Skeletal muscle satellite cell (primary cell): ENCODE measurements around the gene MICOS13.
A peak's percentile ranks its signal among the peaks of the same experiment; 100 is the strongest.
"Not testable (repeated sequence)": the region's sequence is repeated elsewhere in the genome, so short reads cannot be mapped to it uniquely, and the experiment has no call there.

Source experiments
- H3K27me3 ChIP-seq: 2 replicates; pipeline ENCODE4 v1.7.0; 2013; ENCODE audit warnings: low read length; ENCODE audit not compliant: control insufficient read depth, insufficient read depth
- H3K36me3 ChIP-seq: 2 replicates; pipeline ENCODE4 v1.7.0; 2013; ENCODE audit warnings: mild to moderate bottlenecking, control low read depth, low read length; ENCODE audit not compliant: insufficient read depth
- H3K4me1 ChIP-seq: 2 replicates; pipeline ENCODE4 v1.7.0; 2013; ENCODE audit warnings: low read length; ENCODE audit not compliant: control insufficient read depth, insufficient read depth
- H3K4me2 ChIP-seq: 2 replicates; pipeline ENCODE4 v1.7.0; 2013; ENCODE audit warnings: mild to moderate bottlenecking, low read length
- H3K4me3 ChIP-seq: 2 replicates; pipeline ENCODE4 v1.7.0; 2013; ENCODE audit warnings: low read length
- H3K9ac ChIP-seq: 2 replicates; pipeline ENCODE4 v1.7.0; 2013; ENCODE audit warnings: mild to moderate bottlenecking, low read depth, low read length, moderate library complexity
- H3K9me3 ChIP-seq: replicated peaks from 2 replicates; pipeline ENCODE4 v1.7.0; 2013; ENCODE audit warnings: mild to moderate bottlenecking, control low read depth, low read length

MICOS13 gene

DNA sequence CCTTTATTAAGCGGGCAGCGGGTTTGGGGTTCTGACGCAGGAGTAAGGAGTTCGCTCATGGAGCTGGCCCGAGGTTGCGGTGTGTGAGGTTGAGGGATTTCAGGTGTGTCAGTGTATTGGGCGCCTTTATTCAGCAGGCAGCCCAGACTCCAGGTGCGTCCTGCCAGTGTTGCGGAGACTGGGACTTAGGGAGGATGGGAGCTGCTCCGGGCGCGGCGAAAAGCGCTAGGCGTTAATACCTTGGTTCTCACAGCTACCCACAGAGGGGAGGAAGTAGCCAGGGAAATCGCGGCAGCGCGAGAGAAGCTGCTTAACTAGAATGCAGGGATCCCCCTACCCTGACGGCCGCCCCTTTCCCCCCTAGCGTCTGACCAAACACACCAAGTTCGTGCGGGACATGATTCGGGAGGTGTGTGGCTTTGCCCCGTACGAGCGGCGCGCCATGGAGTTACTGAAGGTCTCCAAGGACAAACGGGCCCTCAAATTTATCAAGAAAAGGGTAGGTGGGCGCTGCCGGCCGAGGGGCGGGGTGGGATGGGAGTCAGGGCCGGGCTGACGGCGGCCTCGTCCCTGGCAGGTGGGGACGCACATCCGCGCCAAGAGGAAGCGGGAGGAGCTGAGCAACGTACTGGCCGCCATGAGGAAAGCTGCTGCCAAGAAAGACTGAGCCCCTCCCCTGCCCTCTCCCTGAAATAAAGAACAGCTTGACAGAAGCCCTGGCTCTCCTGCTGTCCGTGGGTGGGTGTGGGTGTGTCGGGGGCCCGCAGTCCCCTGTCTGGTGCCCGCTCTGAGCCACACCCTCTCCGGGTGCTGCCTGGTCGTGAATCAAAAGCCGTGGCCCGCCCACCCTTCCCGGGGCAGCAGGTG lies 10.9 kb upstream of the MICOS13 start:
- no peaks in the 10 kb centered on the region for H3K27me3 ChIP-seq
- no peaks in the 10 kb centered on the region for H3K9me3 ChIP-seq
- H3K4me1 ChIP-seq: peaks cover 29% of the 10 kb centered on the region
- H3K36me3 ChIP-seq: peaks cover 59% of the 10 kb centered on the region
- H3K9ac ChIP-seq: peak overlapping the region; percentile 90
- peak overlapping the region; percentile 81 for H3K4me3 ChIP-seq
- H3K4me2 ChIP-seq: peak overlapping the region; percentile 97

DNA sequence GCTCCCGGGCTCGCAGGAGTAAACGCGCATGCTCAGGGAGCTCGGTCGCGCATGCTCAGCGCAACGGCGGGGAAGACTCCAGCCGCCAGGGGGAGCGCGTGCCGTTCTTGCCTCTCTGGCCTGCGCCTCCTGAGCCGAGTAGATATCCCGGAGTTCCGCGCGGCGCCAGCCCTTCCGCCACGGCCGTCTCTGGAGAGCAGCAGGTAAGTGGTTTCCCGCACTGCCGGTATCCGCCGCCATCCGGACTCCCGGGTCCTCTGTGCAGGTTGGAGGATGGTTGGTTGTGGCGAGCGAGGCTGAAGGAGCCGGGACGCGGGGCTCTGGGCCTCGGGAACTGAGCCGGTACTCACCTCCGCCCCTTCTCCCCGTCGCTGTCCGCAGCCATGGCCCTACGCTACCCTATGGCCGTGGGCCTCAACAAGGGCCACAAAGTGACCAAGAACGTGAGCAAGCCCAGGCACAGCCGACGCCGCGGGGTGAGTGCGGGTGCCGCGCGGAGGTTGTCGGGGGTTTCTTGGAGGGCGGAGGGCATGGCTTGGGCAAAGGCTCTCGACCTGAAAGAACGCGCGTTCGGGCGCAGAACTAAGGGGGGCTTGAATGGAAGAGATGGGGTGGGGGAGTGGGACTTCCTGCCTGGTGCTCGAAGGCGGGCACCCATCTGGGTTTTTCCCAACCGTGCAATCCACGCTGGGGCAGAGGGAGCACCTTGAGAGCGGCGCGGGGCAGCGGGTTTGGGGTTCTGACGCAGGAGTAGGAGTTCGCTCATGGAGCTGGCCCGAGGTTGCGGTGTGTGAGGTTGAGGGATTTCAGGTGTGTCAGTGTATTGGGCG lies 10.0 kb upstream of the MICOS13 start, which contains the start of gene RPL36:
Gene RPL36, plus strand, starts transcription at position 171 of the 830 bp plus-strand sequence. Its CDS starts 213 bp downstream, at position 384.
- Histone ChIP-seq H3K9me3 (no peaks in the 10 kb centered on the region), H3K27me3 (no peaks in the 10 kb centered on the region), H3K9ac (peak within 1 kb of the TSS; percentile 90), H3K4me2 (peak within 1 kb of the TSS; percentile 97), H3K36me3 (peaks cover 50% of the 10 kb centered on the region), H3K4me1 (peaks cover 29% of the 10 kb centered on the region), H3K4me3 (peak within 1 kb of the TSS; percentile 81)

DNA sequence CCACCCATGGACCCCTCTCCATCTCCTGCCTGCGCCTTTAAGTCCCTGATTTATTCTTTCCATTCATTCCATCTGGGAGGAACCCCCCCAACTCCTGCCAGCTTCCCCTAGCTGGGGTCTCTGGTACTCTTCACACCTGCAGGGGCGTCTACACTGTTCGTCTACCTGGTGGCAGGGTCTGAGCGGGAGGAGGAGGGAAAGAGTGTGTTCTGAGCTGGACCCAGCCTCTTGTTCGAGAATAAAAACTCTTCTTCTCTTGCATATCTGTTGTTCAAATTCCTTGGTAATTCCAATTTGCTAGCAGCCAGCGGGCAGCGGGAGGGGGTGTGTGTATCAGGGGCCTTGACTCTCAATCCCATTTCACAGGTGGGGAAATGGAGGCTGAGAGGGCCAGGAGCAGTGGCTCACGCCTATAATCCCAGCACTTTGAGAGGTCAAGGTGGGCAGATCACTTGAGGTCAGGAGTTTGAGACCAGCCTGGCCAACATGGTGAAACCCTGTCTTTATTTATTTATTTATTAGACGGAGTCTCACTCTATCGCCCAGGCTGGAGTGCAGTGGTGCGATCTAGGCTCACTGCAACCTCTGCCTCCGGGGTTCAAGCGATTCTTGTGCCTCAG lies 8.1 kb upstream of the MICOS13 start:
- H3K4me3 ChIP-seq, H3K9me3 ChIP-seq, H3K9ac ChIP-seq, H3K4me2 ChIP-seq, H3K27me3 ChIP-seq: not testable (repeated sequence)
- Histone ChIP-seq H3K4me1 (peaks cover 24% of the 10 kb centered on the region), H3K36me3 (peaks cover 31% of the 10 kb centered on the region)

DNA sequence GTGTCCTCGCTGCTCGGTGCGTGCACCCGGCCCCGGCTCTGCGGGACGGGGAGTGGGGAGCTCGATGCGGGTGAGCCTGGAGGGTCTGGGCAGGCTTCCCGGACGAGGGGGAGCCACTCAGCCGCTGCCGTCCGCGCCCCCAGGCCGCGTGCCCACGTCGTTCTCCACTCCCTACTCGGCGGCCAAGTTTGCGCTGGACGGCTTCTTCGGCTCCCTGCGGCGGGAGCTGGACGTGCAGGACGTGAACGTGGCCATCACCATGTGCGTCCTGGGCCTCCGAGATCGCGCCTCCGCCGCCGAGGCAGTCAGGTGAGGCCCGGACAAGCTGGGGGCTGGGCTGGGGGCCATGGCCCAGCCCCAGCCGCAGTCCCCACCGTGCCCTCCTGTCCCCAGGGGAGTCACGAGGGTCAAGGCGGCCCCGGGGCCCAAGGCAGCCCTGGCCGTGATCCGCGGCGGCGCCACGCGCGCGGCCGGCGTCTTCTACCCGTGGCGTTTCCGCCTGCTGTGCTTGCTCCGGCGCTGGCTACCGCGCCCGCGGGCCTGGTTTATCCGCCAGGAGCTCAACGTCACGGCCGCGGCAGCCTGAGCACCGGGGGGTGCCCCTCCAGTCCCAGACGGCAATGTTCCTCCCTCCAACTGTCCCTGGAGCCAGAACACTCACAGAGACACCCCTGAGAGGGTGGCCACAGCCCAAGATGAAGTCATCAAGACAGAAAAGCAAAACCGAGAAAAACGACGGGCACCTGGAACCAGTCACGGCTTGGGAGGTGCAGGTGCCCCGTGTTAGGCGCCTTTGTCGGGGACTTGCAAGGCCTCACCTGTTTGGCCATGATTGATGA lies 7.3 kb upstream of the MICOS13 start:
- H3K9ac ChIP-seq: no peak overlapping the region

DNA sequence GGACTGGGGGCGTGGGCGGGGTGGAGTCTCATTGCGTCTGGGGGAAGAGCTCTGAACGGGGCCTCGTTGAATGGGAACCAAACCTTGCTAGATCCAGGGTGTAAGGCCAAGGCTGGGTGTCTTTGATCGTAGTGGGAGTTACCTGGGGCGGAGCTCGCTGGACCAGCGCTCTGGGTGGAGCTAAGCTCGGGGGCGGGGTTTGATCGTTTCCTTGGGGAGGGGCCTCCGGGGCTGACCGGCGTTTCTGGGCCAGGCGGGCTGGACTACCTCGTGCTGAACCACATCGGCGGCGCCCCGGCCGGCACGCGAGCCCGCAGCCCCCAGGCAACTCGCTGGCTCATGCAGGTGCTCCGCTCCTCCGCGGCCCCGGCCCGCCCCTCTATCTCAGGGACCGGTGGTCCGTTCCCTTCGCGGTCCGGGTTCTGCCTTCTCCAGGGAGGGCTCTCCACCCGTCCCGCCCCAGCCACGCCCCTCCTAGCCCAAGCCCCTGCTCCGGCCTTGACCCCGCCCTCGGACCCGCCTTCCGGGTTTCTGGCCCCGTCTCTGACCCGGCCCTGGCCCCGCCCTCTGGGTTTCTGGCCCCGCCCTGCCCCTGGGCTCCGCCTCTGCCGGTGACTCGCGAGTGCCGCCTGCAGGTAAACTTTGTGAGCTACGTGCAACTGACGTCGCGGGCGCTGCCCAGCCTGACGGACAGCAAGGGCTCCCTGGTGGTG lies 6.5 kb upstream of the MICOS13 start:
- Histone ChIP-seq H3K4me1 (peaks cover 8% of the 10 kb centered on the region), H3K9ac (peak overlapping the region; percentile 65)

More for the DNA sequence above, 7.3 kb upstream of the MICOS13 start:
- peak overlapping the region; percentile 92 for H3K4me2 ChIP-seq
- no peaks in the 10 kb centered on the region for H3K27me3 ChIP-seq
- H3K9me3 ChIP-seq: no peaks in the 10 kb centered on the region
- peaks cover 23% of the 10 kb centered on the region for H3K36me3 ChIP-seq
- peaks cover 16% of the 10 kb centered on the region for H3K4me1 ChIP-seq
- H3K4me3 ChIP-seq: peak overlapping the region; percentile 83

DNA sequence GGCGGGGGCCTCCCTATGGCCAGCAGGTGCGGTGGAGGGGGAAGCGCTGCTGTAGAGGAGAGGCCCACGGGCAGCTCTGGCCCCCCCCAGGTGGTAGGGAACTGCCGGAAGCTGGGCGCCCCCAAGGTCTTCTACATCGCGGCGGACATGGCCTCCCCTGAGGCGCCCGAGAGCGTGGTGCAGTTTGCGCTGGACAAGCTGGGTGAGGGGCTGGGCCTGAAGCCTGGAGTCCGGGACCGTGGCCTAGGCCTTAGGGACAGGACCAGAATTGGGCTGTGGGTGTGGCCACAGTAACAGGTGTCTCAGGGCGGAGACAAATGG lies 6.0 kb upstream of the MICOS13 start:
- Histone ChIP-seq H3K4me1 (peaks cover 4% of the 10 kb centered on the region), H3K9ac (no peak overlapping the region)

More for the DNA sequence above, 6.5 kb upstream of the MICOS13 start:
- H3K4me3 ChIP-seq: peak overlapping the region; percentile 83
- H3K4me2 ChIP-seq: peak overlapping the region; percentile 92
- peaks cover 15% of the 10 kb centered on the region for H3K36me3 ChIP-seq
- H3K9me3 ChIP-seq: no peaks in the 10 kb centered on the region
- no peaks in the 10 kb centered on the region for H3K27me3 ChIP-seq

DNA sequence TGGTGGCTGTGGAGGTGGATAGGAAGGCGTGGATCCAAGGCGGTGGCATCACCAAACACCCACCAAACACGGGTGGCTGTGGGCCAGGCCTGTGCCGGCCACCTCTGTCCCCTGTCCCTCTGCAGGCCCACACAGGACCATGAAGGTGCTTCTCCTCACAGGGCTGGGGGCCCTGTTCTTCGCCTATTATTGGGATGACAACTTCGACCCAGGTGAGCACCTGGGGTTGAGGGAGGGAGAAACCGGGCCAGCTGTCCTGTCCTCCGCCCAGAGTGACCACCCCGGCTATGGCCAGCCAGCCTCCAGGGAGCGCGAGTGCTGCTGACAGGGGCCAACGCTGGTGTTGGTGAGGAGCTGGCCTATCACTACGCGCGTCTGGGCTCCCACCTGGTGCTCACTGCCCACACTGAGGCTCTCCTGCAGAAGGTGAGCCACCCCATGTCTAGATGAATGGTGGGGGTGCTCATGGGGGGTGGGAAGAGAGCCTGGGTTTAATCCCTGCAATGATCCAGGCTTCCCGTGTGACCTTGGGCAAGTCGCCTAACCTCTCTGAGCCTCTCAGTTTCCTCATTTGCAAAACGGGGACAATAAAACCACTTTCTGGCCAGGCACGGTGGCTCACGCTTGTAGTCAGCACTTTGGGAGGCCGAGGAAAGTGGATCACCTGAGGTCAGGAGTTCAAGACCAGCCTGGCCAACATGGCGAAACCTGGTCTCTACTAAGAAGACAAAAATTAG lies 4.5 kb upstream of the MICOS13 start:
- Histone ChIP-seq H3K9ac (no peak overlapping the region), H3K4me3 (no peak overlapping the region), H3K9me3 (no peaks in the 10 kb centered on the region), H3K4me2 (no peak overlapping the region), H3K36me3 (no peaks in the 10 kb centered on the region), H3K4me1 (peaks cover 8% of the 10 kb centered on the region), H3K27me3 (no peaks in the 10 kb centered on the region)

More for the DNA sequence above, 6.0 kb upstream of the MICOS13 start:
- peak overlapping the region; percentile 92 for H3K4me2 ChIP-seq
- peak overlapping the region; percentile 83 for H3K4me3 ChIP-seq
- H3K9me3 ChIP-seq: no peaks in the 10 kb centered on the region
- no peaks in the 10 kb centered on the region for H3K27me3 ChIP-seq
- peaks cover 10% of the 10 kb centered on the region for H3K36me3 ChIP-seq

DNA sequence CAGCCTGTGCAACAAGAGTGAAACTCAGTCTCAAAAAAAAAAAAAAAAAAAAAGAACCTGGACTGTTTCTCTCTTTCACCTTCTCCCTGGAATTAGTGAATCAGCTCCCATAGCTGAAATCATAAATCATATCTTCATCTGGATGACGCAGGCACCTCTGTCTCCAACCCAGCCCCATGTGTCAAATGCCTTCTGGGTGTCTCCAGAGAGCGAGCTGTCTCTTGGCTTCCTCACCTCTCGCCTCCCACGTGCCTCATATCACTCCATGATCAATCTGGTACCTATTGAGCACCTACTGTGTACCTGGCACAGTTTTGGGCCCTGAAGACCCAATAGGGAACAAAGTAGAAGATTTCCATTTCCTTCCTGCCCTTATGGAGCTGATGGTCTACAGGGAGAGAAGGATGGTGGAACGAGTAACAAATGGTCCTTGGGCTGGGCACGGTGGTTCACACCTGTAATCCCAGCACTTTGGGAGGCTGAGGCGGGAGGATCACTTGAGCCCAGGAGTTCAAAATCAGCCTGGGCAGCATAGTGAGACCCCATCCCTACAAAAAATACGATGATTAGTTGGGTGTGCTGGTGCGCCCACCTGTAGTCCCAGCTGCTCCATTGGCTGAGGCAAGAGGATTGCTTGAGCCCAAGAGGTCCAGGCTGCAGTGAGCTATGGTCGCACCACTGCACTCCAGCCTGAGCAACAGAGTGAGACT lies 3.0 kb upstream of the MICOS13 start:
- Histone ChIP-seq H3K9ac (no peak overlapping the region), H3K4me1 (peaks cover 17% of the 10 kb centered on the region), H3K9me3 (no peaks in the 10 kb centered on the region), H3K27me3 (no peaks in the 10 kb centered on the region), H3K36me3 (no peaks in the 10 kb centered on the region), H3K4me2 (no peak overlapping the region), H3K4me3 (no peak overlapping the region)

DNA sequence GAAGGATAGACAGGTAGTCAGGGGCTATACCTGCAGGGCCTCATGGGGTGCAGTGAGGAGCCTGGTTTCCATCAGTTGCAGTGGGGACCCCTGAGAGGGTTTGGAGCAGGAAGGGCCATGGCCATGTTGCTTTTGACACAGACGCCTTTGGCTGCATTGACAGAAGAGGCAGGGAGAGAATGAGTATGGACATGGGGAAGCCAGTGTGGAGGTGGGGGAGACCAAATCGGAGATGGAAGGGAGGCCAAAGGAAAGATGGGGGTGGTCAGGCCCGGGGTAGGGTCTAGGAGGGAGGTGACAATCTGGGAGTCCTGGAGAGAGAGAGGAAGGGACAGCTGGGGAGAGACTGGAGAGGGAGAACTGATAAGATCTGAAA lies 1.8 kb upstream of the MICOS13 start:
- Histone ChIP-seq H3K9me3 (no peaks in the 10 kb centered on the region), H3K4me1 (peaks cover 13% of the 10 kb centered on the region), H3K4me2 (no peak overlapping the region), H3K4me3 (no peak overlapping the region), H3K9ac (no peak overlapping the region), H3K27me3 (no peaks in the 10 kb centered on the region), H3K36me3 (peaks cover 7% of the 10 kb centered on the region)
